Small intestine (tissue), 16 donors: Measurements from ENCODE around the gene MALRD1. TPM values are rescaled to one million over a fixed set of nuclear protein-coding genes. Genes with fewer than 3 reads are reported as not detected.

Source experiments
- DNase-seq, 2 donors: peaks; one replicate each; pipeline versions ENCODE4 v3.0.0 to v3.0.0-alpha.2; 2013
- FAIRE-seq: peaks from 2 replicates; lab custom pipeline; 2012; peaks lifted over from hg19 to GRCh38; lab: Jason Lieb, UNC
- H3K27ac ChIP-seq, 3 donors: one replicate each; pipeline ENCODE4 v1.5.1; 2013; ENCODE audit warnings: low read length in 2 of 3, mild to moderate bottlenecking in 2 of 3, control low read depth in 1 of 3, inconsistent platforms in 1 of 3, low read depth in 1 of 3, moderate library complexity in 1 of 3
- H3K27me3 ChIP-seq, 3 donors: one replicate each; pipeline ENCODE4 v1.6.1; 2013; ENCODE audit warnings: low read length in 3 of 3, inconsistent platforms in 1 of 3; ENCODE audit not compliant: control insufficient read depth in 3 of 3, insufficient read depth in 3 of 3
- H3K36me3 ChIP-seq, 3 donors: one replicate each; pipeline ENCODE4 v1.6.1; 2013; ENCODE audit warnings: low read length in 3 of 3, inconsistent platforms in 1 of 3, low read depth in 1 of 3, mild to moderate bottlenecking in 1 of 3, moderate library complexity in 1 of 3; ENCODE audit not compliant: control insufficient read depth in 3 of 3, insufficient read depth in 2 of 3
- H3K4me1 ChIP-seq, 3 donors: one replicate each; pipeline ENCODE4 v1.6.1; 2013; ENCODE audit warnings: low read length in 2 of 3, inconsistent platforms in 1 of 3, low read depth in 1 of 3, mild to moderate bottlenecking in 1 of 3, moderate library complexity in 1 of 3; ENCODE audit not compliant: control insufficient read depth in 3 of 3, insufficient read depth in 2 of 3
- H3K4me3 ChIP-seq, 3 donors: one replicate each; pipeline ENCODE4 v1.5.1; 2013; ENCODE audit warnings: low read length in 3 of 3, control low read depth in 1 of 3, inconsistent platforms in 1 of 3, low read depth in 1 of 3, mild to moderate bottlenecking in 1 of 3, moderate library complexity in 1 of 3
- H3K9me3 ChIP-seq, 2 donors: one replicate each; pipeline ENCODE4 v1.6.1; 2013; ENCODE audit warnings: low read depth in 1 of 2, low read length in 1 of 2; ENCODE audit not compliant: control insufficient read depth in 2 of 2, insufficient read depth in 1 of 2
- WGBS, 3 donors: extraction: QIAGEN DNeasy Blood & Tissue Kit; methylation state at CpG; one replicate each; pipeline ENCODE4 v1.1.7; 2013; 5-methylcytosine and 5-hydroxymethylcytosine counted together
- long read RNA-seq, 10 donors: transcript quantifications; one replicate each; lab custom pipeline, GENCODE V29; 2026
- polyA plus RNA-seq, 4 donors: library from polyadenylated mRNA; stranded (reverse) in 3 of 4; unstranded in 1 of 4; fragments of 200-250 nt in 3 of 4; fragments of 120-200 nt in 1 of 4; gene quantifications; one replicate each; pipeline versions ENCODE4 v1.2.1 to v1.2.3, GENCODE V29; 2013
- donor health status: healthy with polysubstance abuse.
- donor health status: control.
- donor health status: control.
- donor health status: Bipolar disorder and iron deficiency.
- donor health status: healthy.

The MALRD1 gene
- polyA plus RNA-seq, result 100 to 1,000 TPM in 1 of 4 donors, 10 to 100 TPM in 3; 21.2 to 201 (median 35.0) TPM
- long read RNA-seq, donor 1, full-length matches to known transcripts, result 2 of 31 reads
- long read RNA-seq, donor 1, partial matches to known transcripts, result 23 of 31 reads
- long read RNA-seq, donor 1, other reads (novel, unspliced or antisense), result 6 of 31 reads
- long read RNA-seq, donor 2, full-length matches to known transcripts, result 1 of 1 reads
- long read RNA-seq, donor 2, partial matches to known transcripts, result 0 of 1 reads
- long read RNA-seq, donor 2, other reads (novel, unspliced or antisense), result 0 of 1 reads
- long read RNA-seq, donor 3, result 0 reads
- long read RNA-seq, donor 4, result 0 reads
- long read RNA-seq, donor 5, result 0 reads
- long read RNA-seq, donor 6, full-length matches to known transcripts, result 3 of 3 reads
- long read RNA-seq, donor 6, partial matches to known transcripts, result 0 of 3 reads
- long read RNA-seq, donor 6, other reads (novel, unspliced or antisense), result 0 of 3 reads
- long read RNA-seq, donor 7, result 0 reads
- long read RNA-seq, donor 8, result 0 reads
- long read RNA-seq, donor 9, result 0 reads
- long read RNA-seq, donor 10, result 0 reads

DNA sequence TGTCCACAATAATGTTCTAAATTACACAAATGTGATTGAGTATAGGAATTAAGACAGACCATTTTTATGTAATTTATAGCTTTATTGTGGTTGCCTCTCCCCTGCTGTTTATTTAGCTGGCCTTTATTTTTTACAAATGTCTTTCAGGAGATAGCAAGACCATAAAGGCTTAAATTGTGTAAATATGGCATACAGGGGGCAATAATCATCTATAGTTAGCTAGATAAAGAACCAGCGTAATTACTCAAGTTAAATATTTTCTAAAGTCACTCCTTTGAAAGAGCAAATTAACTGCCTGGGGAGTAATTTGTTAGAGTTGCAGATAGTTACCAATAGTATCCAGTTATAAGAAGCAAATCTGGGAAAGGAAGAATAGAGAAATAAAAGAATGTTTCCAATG lies at the start of gene MALRD1:
Gene MALRD1, plus strand, starts transcription at position 313 of the 400 bp plus-strand sequence. CDS start 138 bp downstream, outside the sequence.
- Histone ChIP-seq H3K4me1 (peaks cover 0 to 3% (median 0%) of the 10 kb centered on the region in 3 donors), H3K9me3 (peaks cover 0 to 12% of the 10 kb centered on the region in 2 donors), H3K36me3 (peaks cover 0 to 7% (median 0%) of the 10 kb centered on the region in 3 donors), H3K4me3 (peak within 1 kb of the TSS in 2 of 3 donors; percentile 45 to 47), H3K27ac (peak within 1 kb of the TSS; percentile 13 to 71 (median 48)), H3K27me3 (no peaks in the 10 kb centered on the region)
- 15 to 59% (median 25%) methylated on average over 1 of the region's 1 CpG for WGBS, 3 donors
- FAIRE-seq (peak; percentile 84), DNase-seq (peak; percentile 69 to 78)

DNA sequence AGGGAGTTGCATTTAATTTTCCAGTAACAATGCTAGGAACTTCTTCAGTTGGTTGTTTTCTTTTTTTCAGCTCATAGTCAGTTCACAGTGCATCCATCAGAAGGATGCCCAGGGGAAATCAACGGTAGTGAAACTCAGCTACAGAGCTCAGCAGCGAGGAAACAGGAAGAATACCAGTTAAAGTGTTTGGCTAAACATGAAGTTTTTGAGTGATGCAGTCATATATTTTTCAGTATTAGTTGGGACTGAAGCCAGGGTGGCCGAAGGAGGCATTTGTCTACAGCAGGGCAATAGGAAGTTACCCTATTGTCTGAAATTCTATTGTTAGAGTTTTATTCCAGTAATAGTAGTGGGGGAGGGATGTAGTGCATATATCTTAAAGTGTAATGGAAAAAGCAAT lies 45.3 kb upstream of the MALRD1 start:
- Histone ChIP-seq H3K36me3 (no peaks in the 10 kb centered on the region), H3K27me3 (no peaks in the 10 kb centered on the region), H3K4me3 (no peak overlapping the region), H3K9me3 (no peaks in the 10 kb centered on the region), H3K4me1 (no peaks in the 10 kb centered on the region), H3K27ac (no peak overlapping the region)
- DNase-seq, result no peak
- 41 to 79% (median 65%) methylated on average over 3 of the region's 3 CpGs for WGBS, 3 donors
- no peak for FAIRE-seq

DNA sequence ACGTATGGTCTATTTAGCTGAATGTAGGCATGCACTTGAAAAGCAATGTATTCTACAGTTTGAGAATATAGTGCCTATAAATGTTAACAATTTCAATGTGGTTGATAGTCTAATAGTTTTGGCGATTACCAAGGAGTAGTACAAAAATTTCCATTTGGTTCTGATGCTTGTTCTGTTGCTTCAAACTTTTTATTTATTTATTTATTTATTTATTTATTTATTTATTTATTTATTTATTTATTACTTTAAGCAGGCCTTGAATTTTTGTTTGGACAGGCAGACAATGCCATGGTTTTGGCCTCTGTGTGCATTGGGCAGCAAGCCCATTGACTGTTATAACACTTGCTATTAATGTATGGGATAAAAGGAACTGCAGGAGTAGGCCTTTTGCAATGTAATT lies 36.5 kb upstream of the MALRD1 start:
- Histone ChIP-seq H3K27me3 (no peaks in the 10 kb centered on the region), H3K4me3 (no peak overlapping the region), H3K36me3 (no peaks in the 10 kb centered on the region), H3K9me3 (peaks cover 0 to 6% of the 10 kb centered on the region in 2 donors), H3K27ac (no peak overlapping the region), H3K4me1 (no peaks in the 10 kb centered on the region)
- WGBS, 3 donors, result 92 to 99% (median 92%) methylated on average over 2 of the region's 2 CpGs
- DNase-seq (no peak), FAIRE-seq (no peak)

DNA sequence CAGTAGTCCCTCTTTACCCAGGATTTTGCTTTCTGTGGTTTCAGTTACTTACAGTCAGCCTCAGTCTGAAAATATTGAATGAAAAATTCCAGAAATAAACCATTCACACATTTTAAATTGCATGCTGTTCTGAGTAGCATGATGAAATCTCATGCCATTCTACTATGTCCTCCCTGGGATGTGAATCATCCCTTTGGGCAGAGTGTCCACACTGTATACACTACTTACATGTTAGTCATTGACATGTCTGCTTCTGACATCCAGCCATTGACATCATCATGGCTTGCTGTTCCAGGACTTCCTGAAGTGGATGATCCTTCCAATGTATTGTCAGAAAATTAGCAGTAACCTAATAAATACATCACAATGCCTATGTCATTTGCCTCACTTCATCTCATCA lies 34.6 kb upstream of the MALRD1 start:
- Histone ChIP-seq H3K9me3 (peaks cover 0 to 6% of the 10 kb centered on the region in 2 donors), H3K36me3 (no peaks in the 10 kb centered on the region), H3K27me3 (no peaks in the 10 kb centered on the region), H3K4me3 (no peak overlapping the region), H3K4me1 (peaks cover 0 to 6% (median 0%) of the 10 kb centered on the region in 3 donors), H3K27ac (no peak overlapping the region)
- DNase-seq (no peak), FAIRE-seq (no peak)

DNA sequence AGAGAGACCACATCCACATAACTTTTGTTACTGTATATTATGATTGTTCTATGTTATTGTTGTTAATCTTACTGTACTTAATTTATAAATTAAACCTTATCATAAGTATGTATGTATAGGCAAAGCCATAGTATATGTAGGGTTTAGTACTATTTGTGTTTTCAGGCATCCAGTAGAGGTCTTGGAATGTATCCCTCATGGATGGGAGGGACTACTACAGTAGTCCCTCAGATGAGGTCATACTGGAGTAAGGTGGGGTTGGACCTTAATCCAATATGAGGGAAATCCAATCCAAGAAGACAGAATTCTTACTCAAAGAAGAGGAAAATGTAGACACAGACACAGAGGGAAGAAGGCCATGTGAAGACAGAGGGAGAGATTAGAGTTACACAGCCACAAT lies 34.1 kb upstream of the MALRD1 start:
- FAIRE-seq, result no peak

DNA sequence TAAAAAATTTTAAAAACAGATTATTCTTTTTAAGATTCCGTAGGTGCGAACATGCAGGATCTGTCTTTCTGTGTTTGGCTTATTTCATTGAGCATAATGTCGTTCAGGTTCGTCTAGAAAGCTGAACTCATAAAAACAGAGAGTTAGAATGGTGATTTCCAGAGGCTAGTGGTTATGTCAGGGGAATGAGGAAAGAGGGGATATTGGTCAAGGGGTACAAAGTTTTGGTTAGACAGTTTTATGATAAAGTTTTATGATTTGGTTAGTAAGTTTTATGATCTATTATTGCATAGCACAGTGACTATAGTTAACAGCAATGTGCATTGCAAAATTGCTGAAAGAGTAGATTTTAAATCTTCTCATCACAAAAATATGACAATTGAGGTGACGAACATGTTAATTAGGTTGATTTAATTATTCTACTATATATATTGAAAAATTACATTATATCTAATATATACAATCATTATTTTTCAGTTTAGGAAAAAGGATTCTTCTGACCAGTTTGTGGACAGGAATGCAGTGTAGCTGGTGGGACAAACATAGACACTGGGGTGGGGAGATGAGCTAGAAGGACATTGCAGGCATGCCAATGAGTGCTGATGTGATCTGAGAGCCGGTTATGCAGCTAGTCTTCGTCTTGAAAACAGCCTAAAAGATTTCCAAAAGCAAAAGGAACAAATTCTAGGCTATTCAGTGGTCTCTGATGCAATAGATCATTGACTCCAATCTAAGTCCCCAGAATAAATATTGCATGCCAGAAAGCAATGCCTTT lies 31.3 kb upstream of the MALRD1 start:
- FAIRE-seq, result no peak
- Histone ChIP-seq H3K4me1 (peaks cover 0 to 6% (median 0%) of the 10 kb centered on the region in 3 donors), H3K27me3 (no peaks in the 10 kb centered on the region), H3K4me3 (no peak overlapping the region), H3K27ac (no peak overlapping the region), H3K36me3 (no peaks in the 10 kb centered on the region), H3K9me3 (peaks cover 0 to 7% of the 10 kb centered on the region in 2 donors)
- peak in 1 of 2 donors; percentile 55 for DNase-seq
- 74 to 84% (median 81%) methylated on average over 7 of the region's 7 CpGs for WGBS, 3 donors

More for the DNA sequence above, 34.1 kb upstream of the MALRD1 start:
- H3K9me3 ChIP-seq, result peaks cover 0 to 6% of the 10 kb centered on the region in 2 donors
- no peak overlapping the region for H3K4me3 ChIP-seq
- no peak overlapping the region for H3K27ac ChIP-seq
- no peak for DNase-seq
- H3K36me3 ChIP-seq, result no peaks in the 10 kb centered on the region
- H3K27me3 ChIP-seq, result no peaks in the 10 kb centered on the region
- peaks cover 0 to 6% (median 0%) of the 10 kb centered on the region in 3 donors for H3K4me1 ChIP-seq

DNA sequence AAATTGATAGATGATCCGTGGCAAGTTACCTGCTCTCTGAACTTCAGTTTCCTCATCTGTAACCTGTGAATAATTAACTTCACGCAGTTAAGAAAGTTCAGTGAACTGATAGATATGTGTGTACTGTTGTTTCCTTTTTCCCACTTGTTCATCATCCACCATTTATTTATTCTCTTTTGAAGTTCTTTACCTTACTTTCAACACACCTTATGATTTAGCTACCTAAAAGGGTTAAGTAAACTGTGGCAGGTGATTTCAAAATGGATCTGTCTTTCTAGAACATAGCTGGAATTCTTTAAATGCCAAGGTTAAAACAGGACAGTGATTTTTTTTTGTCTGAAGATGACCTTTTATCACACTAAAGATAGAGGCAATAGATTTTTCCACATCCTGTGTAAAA lies 27.4 kb upstream of the MALRD1 start:
- Histone ChIP-seq H3K27ac (no peak overlapping the region), H3K4me3 (no peak overlapping the region), H3K27me3 (no peaks in the 10 kb centered on the region), H3K9me3 (peaks cover 0 to 3% of the 10 kb centered on the region in 2 donors), H3K4me1 (peaks cover 0 to 6% (median 0%) of the 10 kb centered on the region in 3 donors), H3K36me3 (no peaks in the 10 kb centered on the region)
- FAIRE-seq (no peak), DNase-seq (peak; percentile 21 to 69)
- WGBS, 3 donors, result 25 to 68% (median 40%) methylated on average over 2 of the region's 2 CpGs

DNA sequence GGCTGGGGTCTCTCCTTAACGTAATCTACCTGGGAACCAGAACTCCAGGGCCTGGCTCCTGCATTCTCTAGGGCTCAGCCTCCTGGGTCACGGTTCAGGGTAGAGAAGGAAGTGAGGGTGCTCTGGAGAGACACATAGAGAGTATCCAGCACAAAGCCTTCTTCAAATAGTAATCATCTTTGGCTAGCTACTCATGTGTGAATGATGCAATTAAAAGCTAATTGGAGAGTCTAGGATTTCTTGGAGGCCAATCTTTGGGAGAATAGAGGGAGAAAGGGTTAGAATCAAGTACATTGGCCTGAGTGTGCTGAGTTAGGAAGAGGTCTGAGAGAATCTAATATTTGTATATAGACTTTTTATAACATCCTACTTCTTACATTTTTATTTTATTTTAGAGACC lies 24.0 kb upstream of the MALRD1 start:
- Histone ChIP-seq H3K4me3 (no peak overlapping the region), H3K27me3 (no peaks in the 10 kb centered on the region), H3K27ac (no peak overlapping the region), H3K9me3 (peaks cover 0 to 3% of the 10 kb centered on the region in 2 donors), H3K36me3 (no peaks in the 10 kb centered on the region), H3K4me1 (no peaks in the 10 kb centered on the region)
- FAIRE-seq (no peak), DNase-seq (no peak)
- 70 to 87% (median 78%) methylated on average over 2 of the region's 2 CpGs for WGBS, 3 donors
